GM12892 (cell line): ENCODE results near the gene KRTAP5-1.

Experiments used
- POLR2A ChIP-seq: IDR thresholded peaks from 2 replicates; pipeline ENCODE4 v1.6.1; 2011; ENCODE audit warnings: low read depth, low read length, control low read depth
- POLR2AphosphoS5 ChIP-seq: IDR thresholded peaks from 2 replicates; pipeline ENCODE4 v1.6.1; 2011; ENCODE audit warnings: low read depth, low read length, control low read depth

DNA sequence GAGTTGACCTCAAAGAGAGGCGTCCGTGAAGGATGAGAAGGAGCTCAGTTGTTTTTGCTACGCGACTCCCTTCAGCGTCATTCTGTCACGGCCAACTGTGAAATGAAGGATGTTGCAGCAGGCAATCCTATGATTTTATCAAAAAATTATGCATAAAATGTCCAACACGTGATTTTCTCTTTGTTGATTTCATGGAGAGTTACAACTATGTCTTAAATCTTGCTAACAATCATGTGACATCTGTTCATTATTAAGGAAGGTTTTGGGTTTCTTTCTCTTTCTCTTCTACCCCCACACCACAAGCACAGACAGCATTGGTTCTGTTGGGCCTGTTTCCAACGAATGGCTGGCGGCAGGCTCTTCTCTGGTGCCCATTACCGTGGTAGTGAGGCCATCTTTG is 33.1 kb upstream of the KRTAP5-1 start:
- no peak for TF ChIP-seq POLR2A
- no peak for TF ChIP-seq POLR2AphosphoS5
